SU-DHL-6 (cell line): ENCODE measurements around the gene INTS12.

ENCODE experiments used
- EZH2phosphoT487 ChIP-seq: fragments of 200-600 bp; sonication (generic), shearing (Covaris generic); conservative IDR thresholded peaks from 2 replicates; pipeline ENCODE4 v1.6.1; 2018; ENCODE audit warnings: mild to moderate bottlenecking, antibody characterized with exemption, low read length, moderate library complexity, mixed read lengths
- TF ChIP-seq, protein P1 (sequence below): fragments of 200-600 bp; sonication (generic); IDR thresholded peaks from one replicate; pipeline ENCODE4 v1.5.1; 2017; ENCODE audit warnings: antibody characterized with exemption, mild to moderate bottlenecking, low read length, moderate library complexity; ENCODE audit not compliant: insufficient read depth, poor library complexity, severe bottlenecking

DNA sequence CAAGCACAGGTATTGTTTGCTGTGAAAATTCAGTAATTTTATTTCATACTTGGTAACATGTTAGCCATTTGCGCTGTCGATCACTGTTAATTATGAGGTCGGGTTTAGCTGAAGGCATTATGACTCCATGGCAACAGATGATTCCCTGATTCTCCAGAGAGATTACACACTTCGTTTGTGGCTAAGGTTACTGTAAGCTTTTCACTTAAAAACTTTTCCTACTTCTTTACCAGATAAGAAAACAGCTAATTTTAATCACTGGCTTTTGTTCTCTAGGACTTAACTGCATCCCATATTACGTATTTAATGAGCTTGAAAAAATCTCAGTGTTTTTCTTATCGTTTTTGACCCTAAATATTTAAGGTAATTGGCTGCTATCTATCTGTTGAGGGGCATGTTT is 2.2 kb upstream of the INTS12 start:
- TF ChIP-seq, protein P1, sequence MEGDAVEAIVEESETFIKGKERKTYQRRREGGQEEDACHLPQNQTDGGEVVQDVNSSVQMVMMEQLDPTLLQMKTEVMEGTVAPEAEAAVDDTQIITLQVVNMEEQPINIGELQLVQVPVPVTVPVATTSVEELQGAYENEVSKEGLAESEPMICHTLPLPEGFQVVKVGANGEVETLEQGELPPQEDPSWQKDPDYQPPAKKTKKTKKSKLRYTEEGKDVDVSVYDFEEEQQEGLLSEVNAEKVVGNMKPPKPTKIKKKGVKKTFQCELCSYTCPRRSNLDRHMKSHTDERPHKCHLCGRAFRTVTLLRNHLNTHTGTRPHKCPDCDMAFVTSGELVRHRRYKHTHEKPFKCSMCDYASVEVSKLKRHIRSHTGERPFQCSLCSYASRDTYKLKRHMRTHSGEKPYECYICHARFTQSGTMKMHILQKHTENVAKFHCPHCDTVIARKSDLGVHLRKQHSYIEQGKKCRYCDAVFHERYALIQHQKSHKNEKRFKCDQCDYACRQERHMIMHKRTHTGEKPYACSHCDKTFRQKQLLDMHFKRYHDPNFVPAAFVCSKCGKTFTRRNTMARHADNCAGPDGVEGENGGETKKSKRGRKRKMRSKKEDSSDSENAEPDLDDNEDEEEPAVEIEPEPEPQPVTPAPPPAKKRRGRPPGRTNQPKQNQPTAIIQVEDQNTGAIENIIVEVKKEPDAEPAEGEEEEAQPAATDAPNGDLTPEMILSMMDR = no peak
- no peak for TF ChIP-seq EZH2phosphoT487
